WTC11 (cell line): Measurements from ENCODE around the gene PTGR2. TPM values are rescaled to one million over a fixed set of nuclear protein-coding genes. Genes with fewer than 3 reads are reported as not detected.

Source experiments
- ATAC-seq: fragments of 200-7000 bp; cut with Tn5 transposase; 2 replicates; pipeline ENCODE4 v1.10.0; 2021; ENCODE audit warnings: mild to moderate bottlenecking, moderate library complexity
- CTCF ChIA-PET: fragments of 300-600 bp; sonication (Branson Sonifier 250); formaldehyde crosslinking; loops from one replicate; lab custom pipeline; 2021; ENCODE audit warnings: antibody characterized with exemption; lab: Charles Lee
- POLR2A ChIA-PET: fragments of 350-600 bp; sonication (Branson Sonifier 250); formaldehyde crosslinking; loops from one replicate; lab custom pipeline; 2021; ENCODE audit warnings: antibody characterized with exemption; lab: Charles Lee
- DNase-seq: peaks from one replicate; pipeline ENCODE4 v3.0.0; 2021; ENCODE audit warnings: low spot score
- H3K27ac Mint-ChIP-seq: 2 replicates; pipeline ENCODE4 v1.8.0; 2021; ENCODE audit warnings: mixed read lengths
- H3K27me3 Mint-ChIP-seq: 2 replicates; pipeline ENCODE4 v1.8.0; 2021; ENCODE audit warnings: low read depth, mild to moderate bottlenecking, moderate library complexity, mixed read lengths
- H3K36me3 Mint-ChIP-seq: 2 replicates; pipeline ENCODE4 v1.8.0; 2021; ENCODE audit warnings: mixed read lengths
- H3K4me1 Mint-ChIP-seq: 2 replicates; pipeline ENCODE4 v1.8.0; 2022; ENCODE audit warnings: mixed read lengths
- H3K4me3 Mint-ChIP-seq: 2 replicates; pipeline ENCODE4 v1.8.0; 2021; ENCODE audit warnings: mild to moderate bottlenecking, moderate library complexity, mixed read lengths
- H3K9me3 Mint-ChIP-seq: 2 replicates; pipeline ENCODE4 v1.8.0; 2021; ENCODE audit warnings: mixed read lengths
- EMX1 ChIP-seq: fragments of 250-450 bp; sonication (Bioruptor Pico); IDR thresholded peaks from 2 replicates; pipeline ENCODE4 v1.8.0; 2021; ENCODE audit warnings: mild to moderate bottlenecking
- ESRRA ChIP-seq: sonication (generic); formaldehyde crosslinking; IDR thresholded peaks from 2 replicates; pipeline ENCODE4 v1.8.1; 2022; ENCODE audit warnings: mild to moderate bottlenecking, missing genetic modification reagents, borderline replicate concordance
- IRF2 ChIP-seq: sonication (generic); formaldehyde crosslinking; IDR thresholded peaks from 2 replicates; pipeline ENCODE4 v1.8.0; 2022; ENCODE audit warnings: low read depth, missing genetic modification reagents, borderline replicate concordance
- KAT7 ChIP-seq: sonication (generic); formaldehyde crosslinking; IDR thresholded peaks from 2 replicates; pipeline ENCODE4 v1.8.1; 2023; ENCODE audit warnings: missing genetic modification reagents, mild to moderate bottlenecking, borderline replicate concordance
- MYBL2 ChIP-seq: sonication (generic); formaldehyde crosslinking; IDR thresholded peaks from 2 replicates; pipeline ENCODE4 v1.8.1; 2023; ENCODE audit warnings: mild to moderate bottlenecking, moderate library complexity, missing genetic modification reagents
- NFYB ChIP-seq: sonication (generic); formaldehyde crosslinking; conservative IDR thresholded peaks from 2 replicates; pipeline ENCODE4 v1.8.0; 2022; ENCODE audit warnings: low read depth, missing genetic modification reagents
- TCF7 ChIP-seq: sonication (generic); formaldehyde crosslinking; IDR thresholded peaks from 2 replicates; pipeline ENCODE4 v1.8.0; 2022; ENCODE audit warnings: mild to moderate bottlenecking, low read depth, missing genetic modification reagents, moderate library complexity
- ZBTB21 ChIP-seq: sonication (generic); formaldehyde crosslinking; IDR thresholded peaks from 2 replicates; pipeline ENCODE4 v1.8.1; 2023; ENCODE audit warnings: mild to moderate bottlenecking, missing genetic modification reagents, borderline replicate concordance
- ZNF263 ChIP-seq: sonication (generic); formaldehyde crosslinking; IDR thresholded peaks from 2 replicates; pipeline ENCODE4 v1.8.1; 2022; ENCODE audit warnings: low read depth, mild to moderate bottlenecking, moderate library complexity, missing genetic modification reagents
- ZNF671 ChIP-seq: fragments of 250-450 bp; sonication (Bioruptor Pico); IDR thresholded peaks from 2 replicates; pipeline ENCODE4 v1.8.0; 2021; ENCODE audit warnings: mild to moderate bottlenecking
- total RNA-seq: library from RNA; stranded (reverse); gene quantifications from 3 replicates; pipeline ENCODE4 v1.2.3, GENCODE V29; 2021
- TF ChIP-seq, protein P1 (sequence below): sonication (generic); formaldehyde crosslinking; conservative IDR thresholded peaks from 2 replicates; pipeline ENCODE4 v1.8.1; 2022; ENCODE audit warnings: mild to moderate bottlenecking, missing genetic modification reagents
- TF ChIP-seq, protein P2 (sequence below): sonication (generic); formaldehyde crosslinking; IDR thresholded peaks from 2 replicates; pipeline ENCODE4 v1.8.1; 2022; ENCODE audit warnings: low read depth, mild to moderate bottlenecking, moderate library complexity, missing genetic modification reagents, borderline replicate concordance
- TF ChIP-seq, protein P3 (sequence below): fragments of 250-450 bp; sonication (Bioruptor Pico); IDR thresholded peaks from 2 replicates; pipeline ENCODE4 v1.9.0; 2021; ENCODE audit warnings: mild to moderate bottlenecking, borderline replicate concordance
- TF ChIP-seq, protein P4 (sequence below): sonication (generic); formaldehyde crosslinking; IDR thresholded peaks from 2 replicates; pipeline ENCODE4 v1.8.0; 2022; ENCODE audit warnings: missing genetic modification reagents
- TF ChIP-seq, protein P5 (sequence below): sonication (generic); formaldehyde crosslinking; IDR thresholded peaks from 2 replicates; pipeline ENCODE4 v1.8.0; 2023; ENCODE audit warnings: mild to moderate bottlenecking, missing genetic modification reagents

Gene PTGR2
- total RNA-seq, 1 experiment from 2014 or later = 20.7 TPM

DNA sequence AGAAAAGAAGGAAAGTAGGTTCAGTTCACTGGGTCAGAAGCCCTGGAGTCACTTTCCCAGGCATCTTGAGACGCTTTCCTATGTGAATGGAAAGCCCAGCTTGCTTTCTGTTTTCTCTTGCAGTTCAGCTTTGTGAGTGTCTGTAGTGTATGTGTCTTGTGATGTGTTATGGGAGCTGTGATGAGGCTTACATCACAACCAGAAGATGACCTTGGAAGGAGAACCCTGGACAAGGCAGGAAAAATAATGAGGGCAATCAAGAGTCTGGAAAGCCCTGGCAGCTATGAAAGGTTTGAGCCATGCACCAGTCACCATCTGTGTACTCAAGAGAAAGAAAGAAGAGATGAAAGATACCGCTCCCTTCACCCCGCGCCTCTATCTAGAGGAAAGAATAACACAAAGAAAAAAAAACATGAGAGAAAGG is 35.2 kb upstream of the PTGR2 start:
- Mint-ChIP-seq H3K27ac (no peak overlapping the region), H3K4me3 (no peak overlapping the region), H3K4me1 (no peaks in the 10 kb centered on the region), H3K27me3 (no peaks in the 10 kb centered on the region; the same call in 1 of the 2 replicates), H3K9me3 (no peaks in the 10 kb centered on the region), H3K36me3 (no peaks in the 10 kb centered on the region)
- TF ChIP-seq ZBTB21 (no peak), ZNF671 (CRISPR knock-in tag) (no peak), ESRRA (CRISPR knock-in tag) (no peak), EMX1 (CRISPR knock-in tag) (no peak), IRF2 (CRISPR knock-in tag) (no peak), TCF7 (CRISPR knock-in tag) (no peak), NFYB (no peak), KAT7 (CRISPR knock-in tag) (no peak), MYBL2 (CRISPR knock-in tag) (no peak), ZNF263 (CRISPR knock-in tag) (no peak)
- TF ChIP-seq, protein P1, sequence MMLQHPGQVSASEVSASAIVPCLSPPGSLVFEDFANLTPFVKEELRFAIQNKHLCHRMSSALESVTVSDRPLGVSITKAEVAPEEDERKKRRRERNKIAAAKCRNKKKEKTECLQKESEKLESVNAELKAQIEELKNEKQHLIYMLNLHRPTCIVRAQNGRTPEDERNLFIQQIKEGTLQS (CRISPR knock-in tag) = no peak
- TF ChIP-seq, protein P2, sequence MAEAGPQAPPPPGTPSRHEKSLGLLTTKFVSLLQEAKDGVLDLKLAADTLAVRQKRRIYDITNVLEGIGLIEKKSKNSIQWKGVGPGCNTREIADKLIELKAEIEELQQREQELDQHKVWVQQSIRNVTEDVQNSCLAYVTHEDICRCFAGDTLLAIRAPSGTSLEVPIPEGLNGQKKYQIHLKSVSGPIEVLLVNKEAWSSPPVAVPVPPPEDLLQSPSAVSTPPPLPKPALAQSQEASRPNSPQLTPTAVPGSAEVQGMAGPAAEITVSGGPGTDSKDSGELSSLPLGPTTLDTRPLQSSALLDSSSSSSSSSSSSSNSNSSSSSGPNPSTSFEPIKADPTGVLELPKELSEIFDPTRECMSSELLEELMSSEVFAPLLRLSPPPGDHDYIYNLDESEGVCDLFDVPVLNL (CRISPR knock-in tag) = no peak
- TF ChIP-seq, protein P3, sequence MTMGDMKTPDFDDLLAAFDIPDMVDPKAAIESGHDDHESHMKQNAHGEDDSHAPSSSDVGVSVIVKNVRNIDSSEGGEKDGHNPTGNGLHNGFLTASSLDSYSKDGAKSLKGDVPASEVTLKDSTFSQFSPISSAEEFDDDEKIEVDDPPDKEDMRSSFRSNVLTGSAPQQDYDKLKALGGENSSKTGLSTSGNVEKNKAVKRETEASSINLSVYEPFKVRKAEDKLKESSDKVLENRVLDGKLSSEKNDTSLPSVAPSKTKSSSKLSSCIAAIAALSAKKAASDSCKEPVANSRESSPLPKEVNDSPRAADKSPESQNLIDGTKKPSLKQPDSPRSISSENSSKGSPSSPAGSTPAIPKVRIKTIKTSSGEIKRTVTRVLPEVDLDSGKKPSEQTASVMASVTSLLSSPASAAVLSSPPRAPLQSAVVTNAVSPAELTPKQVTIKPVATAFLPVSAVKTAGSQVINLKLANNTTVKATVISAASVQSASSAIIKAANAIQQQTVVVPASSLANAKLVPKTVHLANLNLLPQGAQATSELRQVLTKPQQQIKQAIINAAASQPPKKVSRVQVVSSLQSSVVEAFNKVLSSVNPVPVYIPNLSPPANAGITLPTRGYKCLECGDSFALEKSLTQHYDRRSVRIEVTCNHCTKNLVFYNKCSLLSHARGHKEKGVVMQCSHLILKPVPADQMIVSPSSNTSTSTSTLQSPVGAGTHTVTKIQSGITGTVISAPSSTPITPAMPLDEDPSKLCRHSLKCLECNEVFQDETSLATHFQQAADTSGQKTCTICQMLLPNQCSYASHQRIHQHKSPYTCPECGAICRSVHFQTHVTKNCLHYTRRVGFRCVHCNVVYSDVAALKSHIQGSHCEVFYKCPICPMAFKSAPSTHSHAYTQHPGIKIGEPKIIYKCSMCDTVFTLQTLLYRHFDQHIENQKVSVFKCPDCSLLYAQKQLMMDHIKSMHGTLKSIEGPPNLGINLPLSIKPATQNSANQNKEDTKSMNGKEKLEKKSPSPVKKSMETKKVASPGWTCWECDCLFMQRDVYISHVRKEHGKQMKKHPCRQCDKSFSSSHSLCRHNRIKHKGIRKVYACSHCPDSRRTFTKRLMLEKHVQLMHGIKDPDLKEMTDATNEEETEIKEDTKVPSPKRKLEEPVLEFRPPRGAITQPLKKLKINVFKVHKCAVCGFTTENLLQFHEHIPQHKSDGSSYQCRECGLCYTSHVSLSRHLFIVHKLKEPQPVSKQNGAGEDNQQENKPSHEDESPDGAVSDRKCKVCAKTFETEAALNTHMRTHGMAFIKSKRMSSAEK (CRISPR knock-in tag) = no peak
- TF ChIP-seq, protein P4, sequence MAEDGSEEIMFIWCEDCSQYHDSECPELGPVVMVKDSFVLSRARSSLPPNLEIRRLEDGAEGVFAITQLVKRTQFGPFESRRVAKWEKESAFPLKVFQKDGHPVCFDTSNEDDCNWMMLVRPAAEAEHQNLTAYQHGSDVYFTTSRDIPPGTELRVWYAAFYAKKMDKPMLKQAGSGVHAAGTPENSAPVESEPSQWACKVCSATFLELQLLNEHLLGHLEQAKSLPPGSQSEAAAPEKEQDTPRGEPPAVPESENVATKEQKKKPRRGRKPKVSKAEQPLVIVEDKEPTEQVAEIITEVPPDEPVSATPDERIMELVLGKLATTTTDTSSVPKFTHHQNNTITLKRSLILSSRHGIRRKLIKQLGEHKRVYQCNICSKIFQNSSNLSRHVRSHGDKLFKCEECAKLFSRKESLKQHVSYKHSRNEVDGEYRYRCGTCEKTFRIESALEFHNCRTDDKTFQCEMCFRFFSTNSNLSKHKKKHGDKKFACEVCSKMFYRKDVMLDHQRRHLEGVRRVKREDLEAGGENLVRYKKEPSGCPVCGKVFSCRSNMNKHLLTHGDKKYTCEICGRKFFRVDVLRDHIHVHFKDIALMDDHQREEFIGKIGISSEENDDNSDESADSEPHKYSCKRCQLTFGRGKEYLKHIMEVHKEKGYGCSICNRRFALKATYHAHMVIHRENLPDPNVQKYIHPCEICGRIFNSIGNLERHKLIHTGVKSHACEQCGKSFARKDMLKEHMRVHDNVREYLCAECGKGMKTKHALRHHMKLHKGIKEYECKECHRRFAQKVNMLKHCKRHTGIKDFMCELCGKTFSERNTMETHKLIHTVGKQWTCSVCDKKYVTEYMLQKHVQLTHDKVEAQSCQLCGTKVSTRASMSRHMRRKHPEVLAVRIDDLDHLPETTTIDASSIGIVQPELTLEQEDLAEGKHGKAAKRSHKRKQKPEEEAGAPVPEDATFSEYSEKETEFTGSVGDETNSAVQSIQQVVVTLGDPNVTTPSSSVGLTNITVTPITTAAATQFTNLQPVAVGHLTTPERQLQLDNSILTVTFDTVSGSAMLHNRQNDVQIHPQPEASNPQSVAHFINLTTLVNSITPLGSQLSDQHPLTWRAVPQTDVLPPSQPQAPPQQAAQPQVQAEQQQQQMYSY (CRISPR knock-in tag) = no peak
- TF ChIP-seq, protein P5, sequence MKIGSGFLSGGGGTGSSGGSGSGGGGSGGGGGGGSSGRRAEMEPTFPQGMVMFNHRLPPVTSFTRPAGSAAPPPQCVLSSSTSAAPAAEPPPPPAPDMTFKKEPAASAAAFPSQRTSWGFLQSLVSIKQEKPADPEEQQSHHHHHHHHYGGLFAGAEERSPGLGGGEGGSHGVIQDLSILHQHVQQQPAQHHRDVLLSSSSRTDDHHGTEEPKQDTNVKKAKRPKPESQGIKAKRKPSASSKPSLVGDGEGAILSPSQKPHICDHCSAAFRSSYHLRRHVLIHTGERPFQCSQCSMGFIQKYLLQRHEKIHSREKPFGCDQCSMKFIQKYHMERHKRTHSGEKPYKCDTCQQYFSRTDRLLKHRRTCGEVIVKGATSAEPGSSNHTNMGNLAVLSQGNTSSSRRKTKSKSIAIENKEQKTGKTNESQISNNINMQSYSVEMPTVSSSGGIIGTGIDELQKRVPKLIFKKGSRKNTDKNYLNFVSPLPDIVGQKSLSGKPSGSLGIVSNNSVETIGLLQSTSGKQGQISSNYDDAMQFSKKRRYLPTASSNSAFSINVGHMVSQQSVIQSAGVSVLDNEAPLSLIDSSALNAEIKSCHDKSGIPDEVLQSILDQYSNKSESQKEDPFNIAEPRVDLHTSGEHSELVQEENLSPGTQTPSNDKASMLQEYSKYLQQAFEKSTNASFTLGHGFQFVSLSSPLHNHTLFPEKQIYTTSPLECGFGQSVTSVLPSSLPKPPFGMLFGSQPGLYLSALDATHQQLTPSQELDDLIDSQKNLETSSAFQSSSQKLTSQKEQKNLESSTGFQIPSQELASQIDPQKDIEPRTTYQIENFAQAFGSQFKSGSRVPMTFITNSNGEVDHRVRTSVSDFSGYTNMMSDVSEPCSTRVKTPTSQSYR (CRISPR knock-in tag) = no peak
- ChIA-PET POLR2A (interaction anchor here (0.7 kb wide), 1 partner anchor 61 kb away, joined by 3 read pairs; no protein-coding TSS in a partner anchor), CTCF (interaction anchor here (0.7 to 1.4 kb wide), 2 partner anchors 56 to 63 kb away, joined by 3 read pairs; a partner anchor contains a TSS)
- ATAC-seq (no peak), DNase-seq (no peak)
